KMS-11 (cell line): Measurements from ENCODE around the gene ANKRD44.
"Not testable (repeated sequence)": the region's sequence is repeated elsewhere in the genome, so short reads cannot be mapped to it uniquely, and the experiment has no call there.

Experiments
- H2AFZ ChIP-seq: fragments of 200-600 bp; sonication (generic); 2 replicates; pipeline ENCODE4 v1.6.1; 2016; ENCODE audit warnings: antibody characterized with exemption, mixed run types, low read depth
- H3K27ac ChIP-seq: fragments of 200-600 bp; sonication (generic); 2 replicates; pipeline ENCODE4 v1.6.1; 2016; ENCODE audit warnings: mild to moderate bottlenecking, mixed run types
- H3K27me3 ChIP-seq: fragments of 200-600 bp; sonication (generic); 2 replicates; pipeline ENCODE4 v1.6.1; 2017; ENCODE audit warnings: mild to moderate bottlenecking, low read depth, mixed run types, moderate library complexity; ENCODE audit not compliant: insufficient read depth
- H3K36me3 ChIP-seq: fragments of 200-600 bp; sonication (generic); 2 replicates; pipeline ENCODE4 v1.6.1; 2017; ENCODE audit warnings: mild to moderate bottlenecking, mixed run types; ENCODE audit not compliant: insufficient read depth
- H3K4me1 ChIP-seq: fragments of 200-600 bp; sonication (generic); 2 replicates; pipeline ENCODE4 v1.6.1; 2016; ENCODE audit warnings: mild to moderate bottlenecking, low read depth, mixed run types; ENCODE audit not compliant: poor library complexity, severe bottlenecking
- H3K4me2 ChIP-seq: fragments of 200-600 bp; sonication (generic); 2 replicates; pipeline ENCODE4 v1.7.0; 2016; ENCODE audit warnings: mild to moderate bottlenecking, mixed run types
- H3K4me3 ChIP-seq: fragments of 200-600 bp; sonication (generic); IDR thresholded peaks from 2 replicates; pipeline ENCODE4 v1.6.1; 2017; ENCODE audit warnings: low read depth, low read length, mixed read lengths; ENCODE audit not compliant: insufficient read depth
- H3K79me2 ChIP-seq: fragments of 200-600 bp; sonication (generic); 2 replicates; pipeline ENCODE4 v1.6.1; 2016; ENCODE audit warnings: low read depth, mixed run types; ENCODE audit not compliant: insufficient read depth
- H3K9ac ChIP-seq: fragments of 200-600 bp; sonication (generic); 2 replicates; pipeline ENCODE4 v1.6.1; 2016; ENCODE audit warnings: mild to moderate bottlenecking, mixed run types
- H4K20me1 ChIP-seq: fragments of 200-600 bp; sonication (generic); 2 replicates; pipeline ENCODE4 v1.6.1; 2016; ENCODE audit warnings: mild to moderate bottlenecking, mixed run types; ENCODE audit not compliant: insufficient read depth
- TF ChIP-seq, protein P1 (sequence below): fragments of 200-600 bp; sonication (generic); conservative IDR thresholded peaks from 2 replicates; pipeline ENCODE4 v1.6.1; 2017; ENCODE audit warnings: low read depth, mild to moderate bottlenecking, antibody characterized with exemption, low read length, moderate library complexity, mixed read lengths

ANKRD44 gene

DNA sequence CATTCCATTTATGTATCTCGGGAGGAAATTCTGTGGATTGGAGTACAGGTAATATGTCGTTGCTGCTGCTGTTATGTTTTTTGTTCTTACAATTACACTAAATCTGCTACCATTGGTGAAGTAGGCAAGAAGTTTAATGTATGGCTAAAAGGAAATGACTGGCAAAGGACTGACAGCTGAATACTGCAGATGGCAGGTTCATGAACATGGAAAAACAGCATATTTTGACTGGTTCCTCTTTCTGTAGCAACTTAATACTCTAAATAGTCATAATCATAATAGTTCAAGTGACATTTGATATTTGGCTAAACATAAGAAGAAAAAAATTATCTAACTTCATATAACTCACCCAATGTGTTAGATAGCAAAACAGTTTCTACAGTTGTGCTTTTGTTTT is 299.6 kb downstream of the ANKRD44 start:
- no peak overlapping the region for H3K9ac ChIP-seq
- H3K4me3 ChIP-seq: no peak overlapping the region
- H4K20me1 ChIP-seq: no peaks in the 10 kb centered on the region
- no peaks in the 10 kb centered on the region for H3K79me2 ChIP-seq
- H3K4me1 ChIP-seq: peaks cover 8% of the 10 kb centered on the region
- TF ChIP-seq, protein P1, sequence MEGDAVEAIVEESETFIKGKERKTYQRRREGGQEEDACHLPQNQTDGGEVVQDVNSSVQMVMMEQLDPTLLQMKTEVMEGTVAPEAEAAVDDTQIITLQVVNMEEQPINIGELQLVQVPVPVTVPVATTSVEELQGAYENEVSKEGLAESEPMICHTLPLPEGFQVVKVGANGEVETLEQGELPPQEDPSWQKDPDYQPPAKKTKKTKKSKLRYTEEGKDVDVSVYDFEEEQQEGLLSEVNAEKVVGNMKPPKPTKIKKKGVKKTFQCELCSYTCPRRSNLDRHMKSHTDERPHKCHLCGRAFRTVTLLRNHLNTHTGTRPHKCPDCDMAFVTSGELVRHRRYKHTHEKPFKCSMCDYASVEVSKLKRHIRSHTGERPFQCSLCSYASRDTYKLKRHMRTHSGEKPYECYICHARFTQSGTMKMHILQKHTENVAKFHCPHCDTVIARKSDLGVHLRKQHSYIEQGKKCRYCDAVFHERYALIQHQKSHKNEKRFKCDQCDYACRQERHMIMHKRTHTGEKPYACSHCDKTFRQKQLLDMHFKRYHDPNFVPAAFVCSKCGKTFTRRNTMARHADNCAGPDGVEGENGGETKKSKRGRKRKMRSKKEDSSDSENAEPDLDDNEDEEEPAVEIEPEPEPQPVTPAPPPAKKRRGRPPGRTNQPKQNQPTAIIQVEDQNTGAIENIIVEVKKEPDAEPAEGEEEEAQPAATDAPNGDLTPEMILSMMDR: no peak
- H3K27ac ChIP-seq: no peak overlapping the region
- no peaks in the 10 kb centered on the region for H3K27me3 ChIP-seq
- no peak overlapping the region for H2AFZ ChIP-seq
- H3K4me2 ChIP-seq: no peak overlapping the region
- no peaks in the 10 kb centered on the region for H3K36me3 ChIP-seq

DNA sequence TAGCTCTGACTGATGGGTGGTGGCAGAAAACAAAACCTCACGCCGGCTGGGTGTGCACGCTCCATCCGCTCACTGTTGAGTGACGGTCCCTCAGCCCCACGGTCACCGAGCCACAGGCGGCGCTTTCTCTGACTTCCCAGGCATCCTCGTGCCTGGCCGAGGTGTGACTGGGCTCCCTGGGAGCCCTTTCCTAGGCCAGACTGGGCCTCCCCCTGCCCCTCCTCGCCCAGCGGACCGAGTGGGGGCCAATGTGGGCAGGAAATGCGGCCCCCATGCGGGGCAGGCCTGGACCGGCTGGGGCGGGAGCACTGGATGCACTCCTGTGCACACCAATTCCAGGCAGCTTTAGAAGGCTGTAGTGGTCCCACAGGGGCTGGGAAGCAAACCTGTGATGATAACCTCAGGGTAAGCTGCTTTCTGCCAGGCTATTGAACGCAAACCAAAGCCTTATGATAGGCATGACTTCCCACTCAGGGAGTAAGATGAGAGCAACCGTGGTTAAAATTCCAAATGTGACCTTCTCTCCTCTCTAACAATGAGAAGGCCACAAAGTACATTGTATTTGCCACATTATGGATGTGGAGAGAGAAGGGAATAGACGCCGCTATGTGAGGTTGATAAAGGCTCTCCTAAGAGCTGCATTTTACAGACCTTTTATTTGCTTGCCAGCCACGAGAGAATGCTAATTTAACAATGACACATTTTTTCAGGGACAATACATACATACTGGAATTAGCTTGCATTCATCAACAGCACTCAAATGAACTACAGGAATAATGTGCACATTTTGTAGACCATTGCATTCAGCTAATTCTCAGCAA is 300.2 kb downstream of the ANKRD44 start:
- Histone ChIP-seq H4K20me1 (no peaks in the 10 kb centered on the region), H2AFZ (no peak overlapping the region), H3K4me3 (no peak overlapping the region), H3K4me1 (peaks cover 8% of the 10 kb centered on the region), H3K79me2 (no peaks in the 10 kb centered on the region), H3K36me3 (no peaks in the 10 kb centered on the region), H3K27me3 (no peaks in the 10 kb centered on the region), H3K4me2 (no peak overlapping the region), H3K27ac (no peak overlapping the region), H3K9ac (no peak overlapping the region)
- TF ChIP-seq, protein P1: no peak

DNA sequence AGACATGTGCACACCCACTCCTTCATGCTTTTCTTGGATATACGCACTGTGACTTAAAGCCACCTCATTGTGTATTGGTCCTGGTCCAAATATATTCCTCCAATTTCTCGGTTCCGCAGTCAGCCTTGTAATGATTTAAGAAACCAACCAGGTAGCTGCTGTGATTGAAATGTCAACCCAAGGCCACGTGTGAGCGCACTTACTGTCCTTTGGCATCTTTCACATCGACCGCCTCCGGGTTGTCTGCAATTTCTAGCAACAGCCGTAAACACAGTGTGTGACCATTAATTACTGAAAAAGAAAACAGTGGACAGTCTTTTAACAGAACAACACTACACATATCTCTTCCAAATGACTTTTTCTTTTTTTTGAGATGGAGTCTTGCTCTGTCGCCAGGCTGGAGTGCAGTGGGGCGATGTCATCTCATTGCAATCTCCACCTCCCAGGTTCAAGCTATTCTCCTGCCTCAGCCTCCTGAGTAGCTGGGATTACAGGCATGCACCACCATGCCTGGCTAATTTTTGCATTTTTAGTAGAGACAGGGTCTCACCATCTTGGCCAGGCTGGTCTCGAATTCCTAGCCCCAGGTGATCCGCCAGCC is 301.7 kb downstream of the ANKRD44 start:
- not testable (repeated sequence) for H3K79me2 ChIP-seq, H3K27me3 ChIP-seq, H2AFZ ChIP-seq, H4K20me1 ChIP-seq, H3K4me2 ChIP-seq, H3K9ac ChIP-seq, H3K27ac ChIP-seq, H3K4me1 ChIP-seq, H3K36me3 ChIP-seq, H3K4me3 ChIP-seq

- Histone ChIP-seq H4K20me1 (no peaks in the 10 kb centered on the region), H2AFZ (no peak overlapping the region), H3K27me3 (no peaks in the 10 kb centered on the region), H3K36me3 (no peaks in the 10 kb centered on the region), H3K9ac (no peak overlapping the region), H3K4me1 (peaks cover 8% of the 10 kb centered on the region), H3K27ac (no peak overlapping the region), H3K4me2 (no peak overlapping the region), H3K4me3 (no peak overlapping the region), H3K79me2 (no peaks in the 10 kb centered on the region)
- TF ChIP-seq, protein P1: no peak
These were observed 302.6 kb downstream of the ANKRD44 start for GRCh38 chr2:197007716-197008628.
